GM23338 (cell line): ENCODE measurements around the gene ATF3. TPM values are rescaled to one million over a fixed set of nuclear protein-coding genes. Genes with fewer than 3 reads are reported as not detected.

Experiments
- ATAC-seq: fragments of 200-7000 bp; cut with Tn5 transposase; 3 replicates; pipeline ENCODE4 v1.9.1; 2020
- DNase-seq: peaks from one replicate; pipeline ENCODE4 v3.0.0-alpha.2; 2015; ENCODE audit warnings: low spot score
- H2AFZ ChIP-seq: fragments of 200-600 bp; sonication (generic); 2 replicates; pipeline ENCODE4 v1.8.0; 2016; ENCODE audit warnings: antibody characterized with exemption, mild to moderate bottlenecking, moderate library complexity
- H3F3A ChIP-seq: fragments of 200-600 bp; sonication (generic); replicated peaks from 2 replicates; pipeline ENCODE4 v1.8.0; 2017; ENCODE audit warnings: antibody characterized with exemption, mixed run types, low read depth
- H3K27ac ChIP-seq: fragments of 200-600 bp; sonication (generic); 2 replicates; pipeline ENCODE4 v1.6.1; 2016; ENCODE audit warnings: low read depth
- H3K27me3 ChIP-seq: fragments of 200-600 bp; sonication (generic); 2 replicates; pipeline ENCODE4 v1.8.0; 2016; ENCODE audit warnings: mild to moderate bottlenecking, mixed run types, moderate library complexity; ENCODE audit not compliant: insufficient read depth
- H3K36me3 ChIP-seq: fragments of 200-600 bp; sonication (generic); 2 replicates; pipeline ENCODE4 v1.8.0; 2016; ENCODE audit warnings: mild to moderate bottlenecking; ENCODE audit not compliant: insufficient read depth
- H3K4me1 ChIP-seq: fragments of 200-600 bp; sonication (generic); 2 replicates; pipeline ENCODE4 v1.8.0; 2016; ENCODE audit warnings: mild to moderate bottlenecking, moderate library complexity; ENCODE audit not compliant: insufficient read depth
- H3K4me2 ChIP-seq: fragments of 200-600 bp; sonication (generic); 2 replicates; pipeline ENCODE4 v1.7.1; 2017; ENCODE audit warnings: mixed run types
- H3K4me3 ChIP-seq: fragments of 200-600 bp; sonication (generic); 2 replicates; pipeline ENCODE4 v1.6.1; 2016; ENCODE audit warnings: mixed run types
- H3K79me2 ChIP-seq: fragments of 200-600 bp; sonication (generic); replicated peaks from 2 replicates; pipeline ENCODE4 v1.8.0; 2017; ENCODE audit warnings: mild to moderate bottlenecking; ENCODE audit not compliant: insufficient read depth
- H3K9me2 ChIP-seq: fragments of 200-600 bp; sonication (generic); 2 replicates; pipeline ENCODE4 v1.8.0; 2017; ENCODE audit not compliant: insufficient read depth
- H4K20me1 ChIP-seq: fragments of 200-600 bp; sonication (generic); replicated peaks from 2 replicates; pipeline ENCODE4 v1.8.0; 2017; ENCODE audit warnings: mild to moderate bottlenecking; ENCODE audit not compliant: insufficient read depth
- H3K27ac Mint-ChIP-seq: 2 replicates; pipeline ENCODE4 v1.8.0; 2020; ENCODE audit warnings: inconsistent platforms, mild to moderate bottlenecking, moderate library complexity, mixed read lengths
- H3K27me3 Mint-ChIP-seq: 3 replicates; pipeline ENCODE4 v1.8.0; 2022; ENCODE audit warnings: low read depth, mild to moderate bottlenecking, moderate library complexity, mixed read lengths, inconsistent platforms; ENCODE audit not compliant: insufficient read depth, poor library complexity
- H3K36me3 Mint-ChIP-seq: 3 replicates; pipeline ENCODE4 v1.8.0; 2021; ENCODE audit warnings: low read depth, mild to moderate bottlenecking, inconsistent platforms, moderate library complexity, mixed read lengths
- H3K4me1 Mint-ChIP-seq: 3 replicates; pipeline ENCODE4 v1.8.0; 2020; ENCODE audit warnings: mild to moderate bottlenecking, inconsistent platforms, mixed read lengths
- H3K4me3 Mint-ChIP-seq: 3 replicates; pipeline ENCODE4 v1.8.0; 2021; ENCODE audit warnings: moderate library complexity, mild to moderate bottlenecking, inconsistent platforms, mixed read lengths
- H3K9me3 Mint-ChIP-seq: 3 replicates; pipeline ENCODE4 v1.8.0; 2020; ENCODE audit warnings: moderate library complexity, mild to moderate bottlenecking, inconsistent platforms, mixed read lengths
- CREB1 ChIP-seq: fragments of 250-450 bp; sonication (Bioruptor Pico); IDR thresholded peaks from 2 replicates; pipeline ENCODE4 v1.5.0; 2020; ENCODE audit warnings: low read depth, mild to moderate bottlenecking, moderate library complexity
- CTCF ChIP-seq, 2 experiments: fragments of 200-600 bp in 1 of 2; sonication (generic) in 1 of 2; conservative IDR thresholded peaks; 2 replicates each; pipeline versions ENCODE4 v1.5.1 to v1.6.1; 2016 to 2017; ENCODE audit warnings: antibody characterized with exemption in 2 of 2, low read depth in 2 of 2, mild to moderate bottlenecking in 2 of 2, moderate library complexity in 1 of 2
- ETS1 ChIP-seq: IDR thresholded peaks from 2 replicates; pipeline ENCODE4 v1.6.1; 2016; ENCODE audit warnings: antibody characterized with exemption
- EZH2 ChIP-seq: fragments of 200-600 bp; sonication (generic); IDR thresholded peaks from one replicate; pipeline ENCODE4 v1.8.0; 2017; ENCODE audit warnings: antibody characterized with exemption, mild to moderate bottlenecking, low read depth; ENCODE audit not compliant: unreplicated experiment
- EZH2phosphoT487 ChIP-seq: fragments of 200-600 bp; sonication (generic); IDR thresholded peaks from one replicate; pipeline ENCODE4 v1.8.1; 2018; ENCODE audit warnings: antibody characterized with exemption; ENCODE audit not compliant: unreplicated experiment
- NANOG ChIP-seq: IDR thresholded peaks from 2 replicates; pipeline ENCODE4 v1.6.1; 2016; ENCODE audit warnings: antibody characterized with exemption, borderline replicate concordance
- POLR2AphosphoS5 ChIP-seq: IDR thresholded peaks from 2 replicates; pipeline ENCODE4 v1.6.1; 2016; ENCODE audit warnings: antibody characterized with exemption, low read depth
- REST ChIP-seq: IDR thresholded peaks from one replicate; pipeline ENCODE4 v1.6.1; 2018; ENCODE audit warnings: antibody characterized with exemption; ENCODE audit not compliant: unreplicated experiment
- ZNF114 ChIP-seq: fragments of 250-450 bp; sonication (Bioruptor Pico); IDR thresholded peaks from 2 replicates; pipeline ENCODE4 v1.5.0; 2020; ENCODE audit warnings: mild to moderate bottlenecking, moderate library complexity
- ZNF331 ChIP-seq: fragments of 250-450 bp; sonication (Bioruptor Pico); IDR thresholded peaks from 2 replicates; pipeline ENCODE4 v1.5.0; 2020; ENCODE audit warnings: low read depth, mild to moderate bottlenecking, moderate library complexity
- ZNF462 ChIP-seq: fragments of 250-450 bp; sonication (Bioruptor Pico); IDR thresholded peaks from 2 replicates; pipeline ENCODE4 v1.5.0; 2020; ENCODE audit warnings: mild to moderate bottlenecking, moderate library complexity
- polyA plus RNA-seq: library from polyadenylated mRNA; unstranded; fragments of >200 nt; fragmentation: Nextera tagmentation; extraction: Ambion mirVana; gene quantifications from 2 replicates; pipeline ENCODE4 v1.2.1, GENCODE V29; 2016
- total RNA-seq: library from RNA; depleted of rRNA; stranded (reverse); fragments of >200 nt; shearing (Covaris generic); gene quantifications from 2 replicates; pipeline ENCODE4 v1.2.3, GENCODE V29; 2014

The ATF3 gene
- total and polyA plus RNA-seq, 2 experiments from 2014 or later: 12.6 to 17.2 TPM

GRCh38 chr1:212578041-212578440, 30.5 kb upstream of the ATF3 start:
- Mint-ChIP-seq H3K4me1 (no peaks in the 10 kb centered on the region), H3K27ac (no peak overlapping the region), H3K36me3 (no peaks in the 10 kb centered on the region), H3K27me3 (no peaks in the 10 kb centered on the region), H3K4me3 (no peak overlapping the region), H3K9me3 (no peaks in the 10 kb centered on the region; the same call in 2 of the 3 replicates)
- H3K27me3 ChIP-seq: no peaks in the 10 kb centered on the region
- no peaks in the 10 kb centered on the region for H4K20me1 ChIP-seq
- no peak for ATAC-seq
- H3K4me2 ChIP-seq: no peak overlapping the region
- no peaks in the 10 kb centered on the region for H3K9me2 ChIP-seq
- TF ChIP-seq REST (no peak), CTCF (conservative IDR thresholded peaks at IDR 0.05; ENCODE audit: low read depth in 2 of 2) (no peak), CREB1 (CRISPR knock-in tag) (no peak), POLR2AphosphoS5 (no peak), ETS1 (no peak), EZH2 (no peak), NANOG (no peak), ZNF331 (CRISPR knock-in tag) (no peak), EZH2phosphoT487 (no peak), ZNF114 (CRISPR knock-in tag) (no peak), ZNF462 (no peak)
- H3K79me2 ChIP-seq: no peaks in the 10 kb centered on the region
- no peak overlapping the region for H3K27ac ChIP-seq
- no peak overlapping the region for H3K4me3 ChIP-seq
- no peaks in the 10 kb centered on the region for H3K36me3 ChIP-seq
- DNase-seq: no peak
- no peaks in the 10 kb centered on the region for H3F3A ChIP-seq
- no peak overlapping the region for H2AFZ ChIP-seq
- no peaks in the 10 kb centered on the region for H3K4me1 ChIP-seq
